Measurements from ENCODE around the gene C16orf78. TPM values are rescaled to one million over a fixed set of nuclear protein-coding genes. Genes with fewer than 3 reads are reported as not detected.

The C16orf78 gene
- total and polyA plus RNA-seq, 8 donors: 0.16 to 0.20 TPM; not detected in 6

- H3K4me3 ChIP-seq: no peak overlapping the region
- H3K9me3 ChIP-seq: peaks cover 0 to 2% of the 10 kb centered on the region in 2 donors
- intact Hi-C loops (cut with DNase I): no loop called here
- peaks cover 0 to 8% of the 10 kb centered on the region in 2 donors for H3K27me3 ChIP-seq
- H3K4me1 ChIP-seq: no peaks in the 10 kb centered on the region
- no peak overlapping the region for H3K27ac ChIP-seq
- no peak for TF ChIP-seq CTCF (IDR thresholded peaks at IDR 0.05)
- H3K36me3 ChIP-seq: no peaks in the 10 kb centered on the region
- ATAC-seq (no peak), DNase-seq (no peak)
Observed at GRCh38 chr16:49378816-49379215, 5.2 kb downstream of the C16orf78 start.

GRCh38 chr16:49382916-49383315 is 9.3 kb downstream of the C16orf78 start:
- no peak for DNase-seq
- no peaks in the 10 kb centered on the region for H3K4me1 ChIP-seq
- H3K27me3 ChIP-seq: peaks cover 0 to 6% of the 10 kb centered on the region in 2 donors

GRCh38 chr16:49395021-49395420 is 21.4 kb downstream of the C16orf78 start:
- H3K27me3 ChIP-seq: peaks cover 0 to 10% of the 10 kb centered on the region in 2 donors
- no peak overlapping the region for H3K27ac ChIP-seq
- ATAC-seq: no peak
- H3K36me3 ChIP-seq: no peaks in the 10 kb centered on the region
- DNase-seq: no peak
- H3K4me1 ChIP-seq: no peaks in the 10 kb centered on the region
- intact Hi-C loops (cut with DNase I): no loop called here
- TF ChIP-seq CTCF (IDR thresholded peaks at IDR 0.05): no peak
- no peaks in the 10 kb centered on the region for H3K9me3 ChIP-seq
- H3K4me3 ChIP-seq: no peak overlapping the region

More at GRCh38 chr16:49382916-49383315, 9.3 kb downstream of the C16orf78 start:
- Histone ChIP-seq H3K4me3 (no peak overlapping the region), H3K36me3 (no peaks in the 10 kb centered on the region), H3K27ac (no peak overlapping the region), H3K9me3 (peaks cover 0 to 13% of the 10 kb centered on the region in 2 donors)
- intact Hi-C loops (cut with DNase I): no loop called here
- no peak for ATAC-seq
- no peak for TF ChIP-seq CTCF (IDR thresholded peaks at IDR 0.05)

- intact Hi-C loops (cut with DNase I): no loop called here
- ATAC-seq: no peak
Observed at GRCh38 chr16:49396206-49396720, 22.7 kb downstream of the C16orf78 start.

GRCh38 chr16:49398761-49399160 is 25.2 kb downstream of the C16orf78 start:
- Histone ChIP-seq H3K27ac (no peak overlapping the region), H3K27me3 (no peaks in the 10 kb centered on the region), H3K4me1 (no peaks in the 10 kb centered on the region), H3K9me3 (no peaks in the 10 kb centered on the region), H3K36me3 (no peaks in the 10 kb centered on the region), H3K4me3 (no peak overlapping the region)
- DNase-seq: no peak
- intact Hi-C loops (cut with DNase I): no loop called here
- no peak for ATAC-seq
- TF ChIP-seq CTCF (IDR thresholded peaks at IDR 0.05): no peak

More at GRCh38 chr16:49396206-49396720, 22.7 kb downstream of the C16orf78 start:
- no peak overlapping the region for H3K4me3 ChIP-seq
- no peaks in the 10 kb centered on the region for H3K9me3 ChIP-seq
- TF ChIP-seq CTCF (IDR thresholded peaks at IDR 0.05): no peak
- H3K4me1 ChIP-seq: no peaks in the 10 kb centered on the region
- H3K36me3 ChIP-seq: no peaks in the 10 kb centered on the region
- H3K27me3 ChIP-seq: peaks cover 0 to 3% of the 10 kb centered on the region in 2 donors
- H3K27ac ChIP-seq: no peak overlapping the region
- no peak for DNase-seq
